ENCODE data around the gene ETS1.

The ETS1 gene

GRCh38 chr11:128524172-128524571 is 63.2 kb downstream of the ETS1 start:
- in situ Hi-C loops (cut with HindIII; ENCODE audit: low sequenced_read_pairs) = loop anchor here (10.0 to 25.0 kb wide), 2 partner anchors 88 to 339 kb away; no protein-coding TSS in a partner anchor
- H3K4me3 ChIP-seq (ENCODE audit: low read depth, low read length) = no peak overlapping the region
- no peak for TF ChIP-seq CTCF (IDR thresholded peaks at IDR 0.05; ENCODE audit: low read depth, low read length, missing control alignments)
- no peak for DNase-seq (ENCODE audit: low read depth)

- in situ Hi-C loops (cut with HindIII; ENCODE audit: low sequenced_read_pairs) = loop anchor here (10.0 to 25.0 kb wide), 2 partner anchors 89 to 339 kb away; no protein-coding TSS in a partner anchor
- peak; percentile 63 for DNase-seq (ENCODE audit: low read depth)
- H3K4me3 ChIP-seq (ENCODE audit: low read depth, low read length) = no peak overlapping the region
- TF ChIP-seq CTCF (IDR thresholded peaks at IDR 0.05; ENCODE audit: low read depth, low read length, missing control alignments) = no peak
These were observed 63.7 kb downstream of the ETS1 start for GRCh38 chr11:128523641-128524040.

GRCh38 chr11:128522943-128523518 is 64.3 kb downstream of the ETS1 start:
- TF ChIP-seq CTCF (IDR thresholded peaks at IDR 0.05; ENCODE audit: low read depth, low read length, missing control alignments) = no peak
- DNase-seq (ENCODE audit: low read depth) = no peak
- in situ Hi-C loops (cut with HindIII; ENCODE audit: low sequenced_read_pairs) = loop anchor here (10.0 to 25.0 kb wide), 2 partner anchors 89 to 338 kb away; no protein-coding TSS in a partner anchor
- peak overlapping the region; percentile 95 for H3K4me3 ChIP-seq (ENCODE audit: low read depth, low read length)

GRCh38 chr11:128522055-128522942 is 65.1 kb downstream of the ETS1 start:
- TF ChIP-seq CTCF (IDR thresholded peaks at IDR 0.05; ENCODE audit: low read depth, low read length, missing control alignments) = no peak

GRCh38 chr11:128521682-128522054 is 65.7 kb downstream of the ETS1 start:
- DNase-seq (ENCODE audit: low read depth) = no peak
- TF ChIP-seq CTCF (IDR thresholded peaks at IDR 0.05; ENCODE audit: low read depth, low read length, missing control alignments) = no peak
- H3K4me3 ChIP-seq (ENCODE audit: low read depth, low read length) = peak overlapping the region; percentile 95
- in situ Hi-C loops (cut with HindIII; ENCODE audit: low sequenced_read_pairs) = loop anchor here (10.0 to 25.0 kb wide), 2 partner anchors 91 to 337 kb away; no protein-coding TSS in a partner anchor

More at GRCh38 chr11:128522055-128522942, 65.1 kb downstream of the ETS1 start:
- in situ Hi-C loops (cut with HindIII; ENCODE audit: low sequenced_read_pairs) = loop anchor here (10.0 to 25.0 kb wide), 2 partner anchors 90 to 337 kb away; no protein-coding TSS in a partner anchor
- peak; percentile 95 for DNase-seq (ENCODE audit: low read depth)
- H3K4me3 ChIP-seq (ENCODE audit: low read depth, low read length) = peak overlapping the region; percentile 95

GRCh38 chr11:128520888-128521681 is 66.3 kb downstream of the ETS1 start:
- in situ Hi-C loops (cut with HindIII; ENCODE audit: low sequenced_read_pairs) = loop anchor here (10.0 to 25.0 kb wide), 2 partner anchors 91 to 336 kb away; no protein-coding TSS in a partner anchor

More at GRCh38 chr11:128520888-128521681, 66.3 kb downstream of the ETS1 start:
- peak overlapping the region; percentile 95 for H3K4me3 ChIP-seq (ENCODE audit: low read depth, low read length)
- DNase-seq (ENCODE audit: low read depth) = no peak
- no peak for TF ChIP-seq CTCF (IDR thresholded peaks at IDR 0.05; ENCODE audit: low read depth, low read length, missing control alignments)
